ENCODE measurements around the gene RNF14.
A peak's percentile ranks its signal among the peaks of the same experiment; 100 is the strongest.
"Not testable (repeated sequence)": the region's sequence is repeated elsewhere in the genome, so short reads cannot be mapped to it uniquely, and the experiment has no call there.

RNF14 gene, protein sequence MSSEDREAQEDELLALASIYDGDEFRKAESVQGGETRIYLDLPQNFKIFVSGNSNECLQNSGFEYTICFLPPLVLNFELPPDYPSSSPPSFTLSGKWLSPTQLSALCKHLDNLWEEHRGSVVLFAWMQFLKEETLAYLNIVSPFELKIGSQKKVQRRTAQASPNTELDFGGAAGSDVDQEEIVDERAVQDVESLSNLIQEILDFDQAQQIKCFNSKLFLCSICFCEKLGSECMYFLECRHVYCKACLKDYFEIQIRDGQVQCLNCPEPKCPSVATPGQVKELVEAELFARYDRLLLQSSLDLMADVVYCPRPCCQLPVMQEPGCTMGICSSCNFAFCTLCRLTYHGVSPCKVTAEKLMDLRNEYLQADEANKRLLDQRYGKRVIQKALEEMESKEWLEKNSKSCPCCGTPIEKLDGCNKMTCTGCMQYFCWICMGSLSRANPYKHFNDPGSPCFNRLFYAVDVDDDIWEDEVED

GRCh38 chr5:141968914-141969608 is at the start of gene RNF14:
Gene RNF14 (plus strand): TSS chr5:141969105. CDS start chr5:141973589, 4,484 bp downstream.
- peak; percentile 95 for DNase-seq

GRCh38 chr5:141919218-141920119 is 49.4 kb upstream of the RNF14 start:
- no peak for DNase-seq

GRCh38 chr5:141920771-141921170 is 48.1 kb upstream of the RNF14 start:
- no peak for DNase-seq

GRCh38 chr5:141922827-141923447 is 46.0 kb upstream of the RNF14 start:
- not testable (repeated sequence) for DNase-seq

DNA sequence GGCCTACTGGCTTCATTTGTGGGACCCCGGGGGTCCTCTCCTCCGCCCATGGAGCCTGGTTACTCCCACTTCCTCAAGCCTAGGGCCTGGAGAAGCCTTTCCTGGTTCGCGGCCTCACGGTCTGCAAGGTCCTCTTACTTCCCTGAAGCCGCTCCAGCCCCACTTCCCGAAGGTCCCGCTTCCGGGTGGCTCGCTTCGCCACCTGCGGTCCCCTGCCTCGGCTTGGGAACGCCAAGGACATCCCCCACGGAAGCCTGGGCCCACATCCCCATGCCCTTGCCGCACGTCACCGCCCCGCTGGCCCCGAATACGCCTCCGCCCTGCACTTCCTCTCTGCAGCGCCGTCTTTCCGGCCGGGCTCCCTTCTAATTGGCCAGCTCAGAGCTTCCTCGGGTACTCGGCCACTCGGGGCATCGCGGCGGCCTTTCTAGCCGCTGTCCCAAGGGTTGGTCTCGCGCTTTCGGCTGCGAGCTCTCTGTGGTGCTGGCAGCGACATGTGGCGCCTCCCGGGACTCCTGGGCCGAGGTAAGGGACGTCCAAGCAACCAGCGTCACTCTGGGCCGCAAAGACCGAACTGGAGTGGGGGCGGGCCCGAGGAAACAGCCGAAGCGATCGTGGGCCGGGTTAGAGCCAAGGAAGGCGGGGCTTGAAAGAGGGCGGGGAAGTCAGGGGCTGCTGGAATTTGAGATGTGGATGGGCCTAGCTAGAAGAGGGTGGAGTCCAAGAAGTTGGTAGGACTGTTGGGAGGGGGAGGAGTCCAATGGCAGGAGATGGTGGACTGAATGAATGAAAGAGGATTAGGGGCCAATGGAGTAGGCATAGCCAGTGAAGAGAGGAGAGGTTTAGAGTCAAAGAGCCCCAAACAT is 45.2 kb upstream of the RNF14 start, which contains the start of gene DELE1:
Gene DELE1 (plus strand): TSS at position 424 of the 866 bp plus-strand sequence. CDS start 71 bp downstream, at position 495.
- DNase-seq, result peak; percentile 96

GRCh38 chr5:141926434-141926833 is 42.5 kb upstream of the RNF14 start:
- DNase-seq, result no peak

- no peak for DNase-seq
Measured at GRCh38 chr5:141928051-141928450, 40.9 kb upstream of the RNF14 start.

DNA sequence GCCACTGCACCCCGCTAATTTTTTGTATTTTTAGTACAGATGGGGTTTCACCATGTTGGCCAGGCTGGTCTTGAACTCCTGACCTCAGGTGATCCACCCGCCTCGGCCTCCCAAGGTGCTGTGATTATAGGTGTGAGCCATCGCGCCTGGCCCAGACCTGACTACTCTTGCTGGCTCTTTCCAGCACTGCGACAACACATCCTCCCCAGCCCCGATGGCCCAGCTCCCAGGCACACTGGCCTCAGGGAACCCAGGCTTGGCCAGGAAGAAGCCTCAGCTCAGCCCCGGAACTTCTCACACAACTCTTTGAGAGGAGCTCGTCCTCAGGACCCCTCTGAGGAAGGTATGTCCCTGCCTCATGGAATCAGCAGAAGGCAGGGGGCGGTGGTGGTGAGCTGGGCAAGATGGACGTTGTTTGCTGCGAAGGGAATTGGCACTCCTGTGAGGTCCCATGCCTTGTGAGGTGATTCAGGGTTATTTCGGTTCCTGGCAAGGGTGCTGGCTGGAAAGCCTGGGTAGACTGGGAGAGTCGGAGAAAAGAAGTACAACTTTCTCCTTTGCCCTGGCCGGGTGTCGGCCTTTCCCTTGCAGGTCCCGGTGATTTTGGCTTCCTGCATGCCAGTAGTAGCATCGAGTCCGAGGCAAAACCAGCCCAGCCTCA is 39.4 kb upstream of the RNF14 start:
- no peak for DNase-seq

DNA sequence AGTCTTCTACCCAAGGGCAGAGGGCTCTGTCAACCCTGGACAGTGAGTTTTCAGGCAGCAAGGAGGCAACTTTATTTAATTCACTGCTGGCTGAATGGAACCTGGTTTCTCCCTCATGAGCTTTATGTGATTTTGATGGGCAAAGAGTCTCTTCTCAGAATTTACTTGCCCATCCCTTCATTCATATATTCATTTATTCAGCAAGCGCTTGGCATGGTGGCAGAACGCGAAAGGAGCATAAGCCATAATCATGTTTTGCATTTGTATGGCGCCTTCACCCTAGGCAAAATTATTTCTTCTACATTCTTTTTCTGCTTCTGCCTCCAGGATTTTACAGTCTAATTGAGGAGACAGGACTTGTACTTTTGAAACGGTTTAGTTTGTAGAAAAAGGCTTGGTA is 37.2 kb upstream of the RNF14 start:
- no peak for DNase-seq

- no peak for DNase-seq
Measured at GRCh38 chr5:141933151-141933550, 35.8 kb upstream of the RNF14 start.

DNA sequence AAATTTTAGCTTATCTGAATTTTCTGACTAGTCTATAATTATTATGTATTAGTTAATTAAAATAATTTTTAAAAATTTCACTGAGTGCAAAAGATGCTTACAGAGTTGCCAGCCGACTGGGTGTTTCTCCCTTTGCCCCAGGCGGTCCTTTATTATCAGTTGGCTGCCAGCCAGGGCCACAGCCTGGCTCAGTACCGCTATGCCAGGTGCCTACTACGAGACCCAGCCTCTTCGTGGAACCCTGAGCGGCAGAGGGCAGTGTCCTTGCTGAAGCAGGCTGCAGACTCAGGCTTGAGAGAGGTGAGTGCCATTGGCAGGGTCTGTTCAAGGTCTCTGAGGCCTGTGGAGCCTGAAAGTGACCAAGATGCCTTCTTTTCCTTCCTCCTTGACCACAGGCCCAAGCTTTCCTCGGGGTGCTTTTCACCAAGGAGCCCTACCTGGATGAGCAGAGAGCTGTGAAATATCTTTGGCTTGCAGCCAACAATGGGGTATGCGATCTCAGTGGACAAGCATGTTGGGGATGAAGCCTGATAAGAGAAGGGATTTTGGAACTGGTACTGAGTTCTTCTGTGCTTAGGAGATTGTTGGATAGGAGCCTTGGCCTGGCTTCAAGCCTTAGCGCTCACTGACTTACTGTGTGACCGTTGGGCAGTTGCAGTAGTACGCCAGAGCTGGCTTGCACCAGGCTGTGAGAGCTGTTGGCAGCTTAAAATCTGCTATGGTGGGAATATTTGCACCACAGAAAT is 34.6 kb upstream of the RNF14 start:
- peak; percentile 72 for DNase-seq

DNA sequence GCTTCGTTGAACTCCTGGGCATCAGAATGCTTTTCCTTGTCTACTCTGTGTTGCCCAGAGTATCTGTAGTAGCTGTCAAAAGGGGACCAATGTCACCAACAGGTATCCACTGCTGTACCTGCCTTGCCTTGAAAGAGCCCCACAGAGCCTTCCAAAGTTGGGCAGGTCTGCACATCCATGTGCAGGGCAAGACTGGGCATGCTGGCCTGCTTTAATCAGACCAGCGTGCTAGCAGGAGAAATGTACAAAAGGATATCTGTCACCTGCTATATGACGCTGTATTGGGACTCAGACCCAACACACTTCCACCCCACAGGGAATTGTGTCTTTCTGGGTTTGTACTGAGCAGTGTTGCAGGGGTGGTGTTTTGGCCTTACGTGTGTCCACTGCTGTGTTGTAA is 33.4 kb upstream of the RNF14 start:
- DNase-seq, result no peak

- no peak for DNase-seq
Measured at GRCh38 chr5:141940695-141941271, 28.1 kb upstream of the RNF14 start.

- no peak for DNase-seq
Measured at GRCh38 chr5:141941307-141941706, 27.6 kb upstream of the RNF14 start.

DNA sequence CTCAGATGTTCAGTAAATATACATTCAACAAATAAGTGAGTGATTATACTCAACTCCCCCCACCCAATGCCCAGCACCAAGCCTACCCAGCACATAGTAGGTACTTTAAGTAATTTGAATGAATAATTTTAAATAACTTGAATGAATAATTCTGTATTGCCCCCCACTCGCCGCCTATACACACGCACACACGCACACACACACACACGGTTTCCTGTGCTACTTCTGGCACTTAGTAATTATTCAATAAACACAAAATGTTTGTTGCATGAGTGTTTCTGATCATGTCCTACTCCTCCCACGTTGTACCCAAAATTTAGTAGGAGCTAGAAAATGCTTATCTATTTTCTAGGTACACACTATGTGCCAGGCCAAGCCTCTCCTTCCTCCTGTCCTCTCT is 27.1 kb upstream of the RNF14 start:
- no peak for DNase-seq

DNA sequence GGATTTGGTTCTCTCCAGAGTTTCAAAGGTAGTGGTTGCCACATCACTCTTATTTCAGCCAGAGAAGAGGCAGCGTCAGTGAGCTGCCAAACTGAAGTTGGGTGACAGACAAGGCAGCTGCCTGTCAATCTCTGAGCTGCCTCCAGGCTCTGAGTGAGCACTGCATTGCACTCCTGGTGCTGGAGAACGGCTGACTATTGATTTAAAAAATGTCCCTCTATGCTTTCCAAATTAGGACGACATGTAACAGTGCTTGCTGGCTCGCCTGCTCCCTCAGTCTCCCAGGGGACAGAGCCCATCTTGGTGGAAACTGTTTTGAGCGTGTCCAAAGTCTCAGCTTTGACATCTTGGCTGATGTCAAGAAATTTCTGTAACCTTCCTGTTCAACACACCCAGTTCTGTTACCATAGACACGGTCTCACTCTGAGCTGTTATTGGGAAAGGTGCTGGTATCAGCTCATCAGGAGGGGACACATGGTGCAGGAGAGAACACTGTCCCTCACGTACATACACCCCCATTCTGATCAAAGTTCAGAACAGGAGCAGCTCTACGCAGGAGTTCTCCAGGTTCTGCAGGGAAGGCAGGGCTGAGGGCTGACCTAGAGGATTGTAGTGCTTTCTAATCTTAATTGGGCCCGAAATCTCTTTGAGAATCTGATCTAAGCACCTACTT is 26.6 kb upstream of the RNF14 start:
- no peak for DNase-seq

DNA sequence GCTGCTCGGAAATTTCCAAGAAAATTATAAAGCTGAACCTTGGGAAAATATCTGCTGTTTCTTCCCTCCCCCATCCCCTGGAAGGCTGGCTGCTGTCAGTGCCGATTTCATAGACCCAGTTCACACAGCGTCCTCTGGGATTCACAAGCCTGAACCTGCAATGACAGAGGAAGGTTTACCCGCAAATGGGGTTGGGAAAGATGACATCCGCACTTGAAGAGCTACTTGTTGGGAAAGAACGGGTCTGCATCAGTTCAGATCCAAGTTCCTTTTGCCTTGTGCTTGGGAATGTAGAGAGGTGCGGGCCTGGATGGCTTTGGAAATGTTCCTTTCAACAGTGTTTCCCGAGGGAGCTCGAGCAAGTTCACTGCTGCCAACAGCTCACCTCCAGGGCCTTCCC is 24.8 kb upstream of the RNF14 start:
- no peak for DNase-seq

DNA sequence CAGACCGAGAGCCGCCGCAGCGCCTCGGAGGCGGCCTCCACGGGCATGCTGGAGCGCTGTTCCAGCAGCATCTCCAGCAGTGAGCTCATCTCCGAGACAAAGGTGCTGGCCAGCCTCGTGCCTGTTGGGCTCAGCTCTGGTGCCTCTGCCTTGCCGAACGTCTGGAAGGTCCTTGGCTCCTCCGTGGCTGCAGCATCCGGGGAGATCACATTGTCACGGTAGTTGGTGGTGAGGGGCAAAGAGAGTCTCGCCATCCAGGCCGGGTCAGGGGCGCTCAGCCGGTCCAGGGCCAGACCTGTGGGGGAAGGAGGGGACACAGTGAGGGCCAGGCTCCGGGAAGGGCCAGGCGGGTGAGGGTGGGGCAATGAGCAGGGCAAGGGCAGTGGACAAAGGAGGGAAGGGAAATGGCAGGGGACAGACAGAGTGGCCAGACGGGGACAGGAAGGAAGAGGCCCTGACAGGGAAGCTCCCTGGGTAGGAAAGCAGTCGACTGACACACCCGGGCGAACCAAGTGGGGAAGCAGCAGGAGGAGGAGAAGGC is 23.3 kb upstream of the RNF14 start:
- DNase-seq, result no peak

DNA sequence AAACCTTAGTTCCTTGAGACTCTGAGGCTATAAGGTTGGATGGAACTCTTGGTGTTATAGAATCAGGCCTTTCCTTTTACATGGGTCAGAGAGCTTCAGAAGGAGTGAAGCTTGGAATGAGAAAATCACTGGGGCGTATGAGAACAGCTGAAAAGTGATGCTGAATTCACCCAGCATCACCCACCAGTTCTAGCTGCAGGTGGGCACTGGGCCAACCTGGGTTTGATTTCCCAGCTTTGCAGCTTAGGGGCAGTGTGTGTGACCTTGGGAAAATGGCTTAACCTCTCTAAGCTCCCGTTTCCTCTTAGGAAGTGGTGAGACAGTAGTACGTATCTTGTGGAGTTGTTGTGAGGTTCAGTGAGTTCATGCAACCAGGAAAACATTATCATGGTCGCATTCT is 21.6 kb upstream of the RNF14 start:
- no peak for DNase-seq
